Vagina (tissue), 2 donors: ENCODE measurements around the gene TMEM203. TPM values are rescaled to one million over a fixed set of nuclear protein-coding genes. Genes with fewer than 3 reads are reported as not detected.

ENCODE experiments used
- DNase-seq, 2 donors: peaks; one replicate each; pipeline ENCODE4 v3.0.0-alpha.2; 2017; ENCODE audit errors: extremely low spot score in 2 of 2
- H3K27ac ChIP-seq: fragments of 200-600 bp; sonication (generic); one replicate; pipeline ENCODE4 v1.5.1; 2019
- H3K27me3 ChIP-seq: fragments of 200-600 bp; sonication (generic); one replicate; pipeline ENCODE4 v1.5.1; 2019
- H3K36me3 ChIP-seq, 2 donors: fragments of 200-600 bp; sonication (generic); one replicate each; pipeline ENCODE4 v1.5.1; 2017 to 2019
- H3K4me1 ChIP-seq: fragments of 200-600 bp; sonication (generic); one replicate; pipeline ENCODE4 v1.5.1; 2019
- H3K4me3 ChIP-seq, 2 donors: fragments of 200-600 bp; sonication (generic); 1 replicate in 1 of 2; 2 replicates in 1 of 2; pipeline ENCODE4 v1.5.1; 2016 to 2019
- H3K9me3 ChIP-seq: fragments of 200-600 bp; sonication (generic); one replicate; pipeline ENCODE4 v1.5.1; 2019
- POLR2A ChIP-seq, 2 donors: fragments of 450-650 bp; IDR thresholded peaks; one replicate each; pipeline ENCODE4 v1.6.1; 2017; ENCODE audit warnings: antibody characterized with exemption in 2 of 2, mild to moderate bottlenecking in 2 of 2, moderate library complexity in 2 of 2
- POLR2AphosphoS5 ChIP-seq, 2 donors: sonication (generic); formaldehyde crosslinking; IDR thresholded peaks; one replicate each; pipeline ENCODE4 v1.9.0; 2017; ENCODE audit warnings: antibody characterized with exemption in 2 of 2, mild to moderate bottlenecking in 2 of 2, low read depth in 1 of 2; ENCODE audit not compliant: insufficient read depth in 1 of 2
- intact Hi-C: fragments of 100-400 bp; cut with DNase I; formaldehyde crosslinking; loops from one replicate; pipeline ENCODE4 v1.15.1; 2023
- total RNA-seq: library from RNA; depleted of rRNA; stranded (reverse); fragments of >200 nt; gene quantifications from one replicate; pipeline ENCODE4 v1.2.3, GENCODE V29; 2016
- TF ChIP-seq, protein P1 (sequence below), 3 experiments: fragments of 450-650 bp in 2 of 3; fragments of 200-600 bp in 1 of 3; sonication (generic) in 1 of 3; IDR thresholded peaks; one replicate each; pipeline ENCODE4 v1.5.1; 2017 to 2019; ENCODE audit warnings: antibody characterized with exemption in 3 of 3, mild to moderate bottlenecking in 2 of 3, moderate library complexity in 2 of 3

Gene TMEM203
- total RNA-seq, 1 donor from 2014 or later: 24.6 TPM

DNA sequence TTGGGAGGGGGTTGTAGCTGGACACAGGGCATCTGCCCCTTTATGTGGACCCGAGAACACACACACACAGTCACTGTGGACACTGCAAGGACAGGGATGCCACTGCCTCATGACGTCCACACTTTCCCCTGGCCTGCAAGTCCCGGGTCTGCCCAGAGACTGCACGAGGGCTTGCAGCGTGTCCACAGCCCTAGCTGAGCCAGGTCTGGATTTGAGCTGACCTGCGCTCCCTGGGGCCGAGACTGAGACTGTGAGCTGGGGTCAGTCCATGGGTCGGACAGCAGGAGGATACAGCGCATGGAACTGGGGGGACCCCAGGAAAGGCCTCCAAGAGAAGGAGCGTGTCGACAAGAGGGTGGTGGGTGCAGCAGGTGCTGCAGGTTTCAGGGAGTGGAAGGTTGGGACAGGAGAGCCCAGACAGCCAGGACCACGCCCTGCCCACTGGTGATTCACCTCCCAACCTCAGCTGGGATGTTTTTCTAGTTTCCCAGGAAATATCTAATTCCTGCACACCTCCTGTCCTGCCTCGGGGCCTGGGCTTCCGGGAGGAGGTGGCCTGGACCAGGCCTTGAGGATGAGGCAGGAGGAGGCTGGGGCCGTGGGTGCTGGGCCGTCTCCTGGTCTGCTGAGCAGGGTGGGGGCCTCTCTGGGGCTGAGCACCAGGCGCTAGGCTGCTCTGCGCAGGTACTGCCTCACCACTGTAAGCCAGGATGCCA, 21.0 kb upstream of the TMEM203 start:
- no peak for DNase-seq
- TF ChIP-seq POLR2A (IDR thresholded peaks at IDR 0.05) (no peak), POLR2AphosphoS5 (IDR thresholded peaks at IDR 0.05; ENCODE audit: insufficient read depth in 1 of 2, low read depth in 1 of 2) (peak in 1 of 2 donors; percentile 13)
- TF ChIP-seq, protein P1, sequence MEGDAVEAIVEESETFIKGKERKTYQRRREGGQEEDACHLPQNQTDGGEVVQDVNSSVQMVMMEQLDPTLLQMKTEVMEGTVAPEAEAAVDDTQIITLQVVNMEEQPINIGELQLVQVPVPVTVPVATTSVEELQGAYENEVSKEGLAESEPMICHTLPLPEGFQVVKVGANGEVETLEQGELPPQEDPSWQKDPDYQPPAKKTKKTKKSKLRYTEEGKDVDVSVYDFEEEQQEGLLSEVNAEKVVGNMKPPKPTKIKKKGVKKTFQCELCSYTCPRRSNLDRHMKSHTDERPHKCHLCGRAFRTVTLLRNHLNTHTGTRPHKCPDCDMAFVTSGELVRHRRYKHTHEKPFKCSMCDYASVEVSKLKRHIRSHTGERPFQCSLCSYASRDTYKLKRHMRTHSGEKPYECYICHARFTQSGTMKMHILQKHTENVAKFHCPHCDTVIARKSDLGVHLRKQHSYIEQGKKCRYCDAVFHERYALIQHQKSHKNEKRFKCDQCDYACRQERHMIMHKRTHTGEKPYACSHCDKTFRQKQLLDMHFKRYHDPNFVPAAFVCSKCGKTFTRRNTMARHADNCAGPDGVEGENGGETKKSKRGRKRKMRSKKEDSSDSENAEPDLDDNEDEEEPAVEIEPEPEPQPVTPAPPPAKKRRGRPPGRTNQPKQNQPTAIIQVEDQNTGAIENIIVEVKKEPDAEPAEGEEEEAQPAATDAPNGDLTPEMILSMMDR (IDR thresholded peaks at IDR 0.05): no peak
- Histone ChIP-seq H3K4me3 (peak overlapping the region in 1 of 2 donors; percentile 26), H3K9me3 (no peaks in the 10 kb centered on the region), H3K4me1 (peaks cover 32% of the 10 kb centered on the region), H3K36me3 (no peaks in the 10 kb centered on the region), H3K27me3 (no peaks in the 10 kb centered on the region), H3K27ac (no peak overlapping the region)
- intact Hi-C loops: loop anchor here (1.0 to 5.0 kb wide), 3 partner anchors 34 to 131 kb away; no protein-coding TSS in a partner anchor

GRCh38 chr9:137225699-137226331, 20.4 kb upstream of the TMEM203 start:
- intact Hi-C loops: loop anchor here (5.0 kb wide), 2 partner anchors 34 to 131 kb away; no protein-coding TSS in a partner anchor
- H3K27ac ChIP-seq: no peak overlapping the region

DNA sequence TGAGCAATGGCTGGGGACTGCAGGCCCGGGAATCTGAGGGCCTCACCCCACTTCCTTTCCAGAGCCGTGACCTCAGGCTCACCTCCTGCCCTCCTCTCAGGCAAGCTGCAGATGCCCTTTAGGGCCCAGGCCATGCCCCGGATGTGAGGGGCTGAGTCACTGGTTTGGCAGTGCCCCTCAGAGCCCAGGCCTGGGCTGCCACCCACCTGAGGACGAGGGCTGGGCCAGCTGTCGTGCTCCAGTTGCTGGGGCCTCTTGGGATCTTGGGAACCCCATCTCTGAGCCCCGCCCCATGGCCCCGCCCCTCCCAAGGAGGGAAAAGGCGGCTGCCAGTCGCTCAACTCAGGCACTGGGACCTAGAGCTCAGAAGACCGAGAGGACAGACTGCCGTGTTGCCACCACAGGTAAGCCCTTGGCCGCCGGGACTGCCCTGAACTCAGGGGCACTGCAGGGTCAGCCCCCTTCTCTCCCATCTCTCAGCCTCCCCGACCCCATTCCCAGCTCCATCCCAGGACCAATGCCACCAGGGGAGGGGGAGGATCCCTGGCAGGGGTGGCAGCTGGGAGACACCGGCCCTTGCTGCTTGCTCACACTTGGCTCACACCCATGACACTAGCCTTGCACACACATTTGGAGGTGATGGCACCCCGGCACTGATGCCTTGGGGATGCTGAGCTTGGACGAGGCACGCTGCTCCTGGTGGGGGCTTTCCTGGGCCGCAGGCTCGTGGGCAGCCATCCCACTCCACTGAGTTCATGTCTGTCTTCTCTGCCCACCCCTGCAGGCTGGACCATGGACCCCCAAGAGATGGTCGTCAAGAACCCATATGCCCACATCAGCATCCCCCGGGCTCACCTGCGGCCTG, 19.6 kb upstream of the TMEM203 start, which contains the start of gene CYSRT1:
Gene CYSRT1, plus strand, starts transcription at position 345 of the 865 bp plus-strand sequence. Its CDS starts 448 bp downstream, at position 793.
- peak within 1 kb of the TSS; percentile 65 to 86 for H3K4me3 ChIP-seq
- H3K9me3 ChIP-seq: no peaks in the 10 kb centered on the region
- no peaks in the 10 kb centered on the region for H3K27me3 ChIP-seq
- H3K27ac ChIP-seq: peak within 1 kb of the TSS; percentile 77
- intact Hi-C loops: loop anchor here (5.0 kb wide), 2 partner anchors 33 to 132 kb away; no protein-coding TSS in a partner anchor
- peaks cover 38% of the 10 kb centered on the region for H3K4me1 ChIP-seq
- no peaks in the 10 kb centered on the region for H3K36me3 ChIP-seq
- TF ChIP-seq, protein P1 (IDR thresholded peaks at IDR 0.05): no peak
- no peak for TF ChIP-seq POLR2A (IDR thresholded peaks at IDR 0.05)
- peak in 1 of 2 donors; percentile 37 for TF ChIP-seq POLR2AphosphoS5 (IDR thresholded peaks at IDR 0.05; ENCODE audit: insufficient read depth in 1 of 2, low read depth in 1 of 2)
- no peak for DNase-seq

More at GRCh38 chr9:137225699-137226331, 20.4 kb upstream of the TMEM203 start:
- H3K4me1 ChIP-seq: peaks cover 38% of the 10 kb centered on the region
- H3K4me3 ChIP-seq: peak overlapping the region in 1 of 2 donors; percentile 26
- no peaks in the 10 kb centered on the region for H3K36me3 ChIP-seq
- no peaks in the 10 kb centered on the region for H3K9me3 ChIP-seq
- no peak for DNase-seq
- no peaks in the 10 kb centered on the region for H3K27me3 ChIP-seq
- TF ChIP-seq POLR2A (IDR thresholded peaks at IDR 0.05) (no peak), POLR2AphosphoS5 (IDR thresholded peaks at IDR 0.05; ENCODE audit: insufficient read depth in 1 of 2, low read depth in 1 of 2) (no peak)
- TF ChIP-seq, protein P1 (IDR thresholded peaks at IDR 0.05): no peak

DNA sequence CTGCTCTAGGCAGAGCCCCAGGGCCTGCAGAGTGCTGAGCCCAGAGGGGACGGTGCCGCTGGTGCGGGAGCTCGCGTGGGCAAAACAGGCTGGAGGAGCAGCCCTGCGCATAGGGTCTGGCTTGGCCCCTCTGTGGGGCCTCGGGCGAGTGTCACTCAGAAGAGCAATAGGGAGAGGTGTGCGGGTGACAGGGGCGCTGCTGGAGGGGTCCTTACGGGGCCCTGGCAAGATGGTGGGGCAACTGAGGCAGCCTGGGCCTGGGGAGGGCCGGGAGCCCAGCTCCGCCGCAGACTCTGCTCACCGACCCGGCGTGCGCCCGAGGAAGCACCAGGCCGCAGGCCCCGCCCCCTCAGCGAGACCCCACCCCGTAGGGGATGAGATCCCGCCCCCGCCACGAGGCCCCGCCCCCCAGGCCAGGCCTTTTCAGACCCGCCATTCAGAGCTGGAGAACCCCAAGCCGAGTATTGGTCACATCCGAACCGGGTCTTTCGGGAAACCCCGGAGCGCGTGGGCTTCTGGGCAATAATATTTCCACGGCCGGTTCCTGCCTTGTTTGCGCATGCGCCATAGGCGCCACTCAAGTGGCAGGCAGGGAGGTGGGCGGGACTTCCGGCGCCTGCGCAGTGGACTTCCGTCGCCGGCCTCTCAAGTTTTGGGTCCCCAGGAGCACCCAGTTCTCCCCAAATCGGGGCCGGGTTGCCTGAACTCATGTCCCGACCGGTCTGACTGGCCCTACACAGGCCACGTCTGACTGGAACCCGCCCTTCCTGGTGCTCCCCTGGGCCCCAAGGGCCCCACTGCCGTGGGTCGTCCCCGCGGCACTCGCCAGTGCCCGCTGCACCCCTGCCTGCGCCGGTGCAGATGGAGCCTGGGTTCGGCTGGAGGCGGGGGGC, 17.9 kb upstream of the TMEM203 start:
- Histone ChIP-seq H3K4me3 (peak overlapping the region; percentile 65 to 86), H3K27me3 (no peaks in the 10 kb centered on the region), H3K27ac (peak overlapping the region; percentile 77), H3K36me3 (no peaks in the 10 kb centered on the region), H3K4me1 (peaks cover 44% of the 10 kb centered on the region), H3K9me3 (no peaks in the 10 kb centered on the region)
- intact Hi-C loops: no loop called here
- peak; percentile 99 for DNase-seq
- peak; percentile 78 to 99 for TF ChIP-seq POLR2AphosphoS5 (IDR thresholded peaks at IDR 0.05; ENCODE audit: insufficient read depth in 1 of 2, low read depth in 1 of 2)
- TF ChIP-seq, protein P1 (IDR thresholded peaks at IDR 0.05): no peak
